ENCODE data around the gene CDH1.

CDH1 gene

GRCh38 chr16:68733570-68733969 lies 3.5 kb upstream of the CDH1 start:
- H3K9me3 ChIP-seq (ENCODE audit: control insufficient read depth, low read length): no peaks in the 10 kb centered on the region
- H3K27me3 ChIP-seq (ENCODE audit: control insufficient read depth, insufficient read depth, low read length): peaks cover 14% of the 10 kb centered on the region
- no peak overlapping the region for H3K4me3 ChIP-seq (ENCODE audit: low read length)
- H3K4me1 ChIP-seq (ENCODE audit: control insufficient read depth, insufficient read depth, low read length): peaks cover 16% of the 10 kb centered on the region
- H3K36me3 ChIP-seq (ENCODE audit: control insufficient read depth, insufficient read depth, low read length): no peaks in the 10 kb centered on the region
- H3K9ac ChIP-seq (ENCODE audit: low read length): no peak overlapping the region

GRCh38 chr16:68734782-68735181 lies 2.3 kb upstream of the CDH1 start:
- peaks cover 14% of the 10 kb centered on the region for H3K27me3 ChIP-seq (ENCODE audit: control insufficient read depth, insufficient read depth, low read length)
- peaks cover 19% of the 10 kb centered on the region for H3K4me1 ChIP-seq (ENCODE audit: control insufficient read depth, insufficient read depth, low read length)
- H3K4me3 ChIP-seq (ENCODE audit: low read length): no peak overlapping the region
- no peaks in the 10 kb centered on the region for H3K9me3 ChIP-seq (ENCODE audit: control insufficient read depth, low read length)
- H3K9ac ChIP-seq (ENCODE audit: low read length): no peak overlapping the region
- no peaks in the 10 kb centered on the region for H3K36me3 ChIP-seq (ENCODE audit: control insufficient read depth, insufficient read depth, low read length)

GRCh38 chr16:68736561-68736960 lies 531 bp upstream of the CDH1 start:
- peak overlapping the region; percentile 4 for H3K4me3 ChIP-seq (ENCODE audit: low read length)
- no peak overlapping the region for H3K9ac ChIP-seq (ENCODE audit: low read length)
- H3K36me3 ChIP-seq (ENCODE audit: control insufficient read depth, insufficient read depth, low read length): no peaks in the 10 kb centered on the region
- H3K4me1 ChIP-seq (ENCODE audit: control insufficient read depth, insufficient read depth, low read length): peaks cover 36% of the 10 kb centered on the region
- peaks cover 14% of the 10 kb centered on the region for H3K27me3 ChIP-seq (ENCODE audit: control insufficient read depth, insufficient read depth, low read length)
- no peaks in the 10 kb centered on the region for H3K9me3 ChIP-seq (ENCODE audit: control insufficient read depth, low read length)

GRCh38 chr16:68737730-68738629 lies 888 bp downstream of the CDH1 start:
- Histone ChIP-seq H3K4me3 (ENCODE audit: low read length) (peak overlapping the region; percentile 63), H3K36me3 (ENCODE audit: control insufficient read depth, insufficient read depth, low read length) (no peaks in the 10 kb centered on the region), H3K9ac (ENCODE audit: low read length) (peak overlapping the region; percentile 97), H3K27me3 (ENCODE audit: control insufficient read depth, insufficient read depth, low read length) (peaks cover 14% of the 10 kb centered on the region), H3K4me1 (ENCODE audit: control insufficient read depth, insufficient read depth, low read length) (peaks cover 36% of the 10 kb centered on the region), H3K9me3 (ENCODE audit: control insufficient read depth, low read length) (no peaks in the 10 kb centered on the region)

- peaks cover 14% of the 10 kb centered on the region for H3K27me3 ChIP-seq (ENCODE audit: control insufficient read depth, insufficient read depth, low read length)
- H3K36me3 ChIP-seq (ENCODE audit: control insufficient read depth, insufficient read depth, low read length): no peaks in the 10 kb centered on the region
- H3K9ac ChIP-seq (ENCODE audit: low read length): peak overlapping the region; percentile 0
- H3K4me1 ChIP-seq (ENCODE audit: control insufficient read depth, insufficient read depth, low read length): peaks cover 54% of the 10 kb centered on the region
- no peaks in the 10 kb centered on the region for H3K9me3 ChIP-seq (ENCODE audit: control insufficient read depth, low read length)
- no peak overlapping the region for H3K4me3 ChIP-seq (ENCODE audit: low read length)
These were observed 3.0 kb downstream of the CDH1 start for GRCh38 chr16:68739964-68740627.

GRCh38 chr16:68740628-68741346 lies 3.7 kb downstream of the CDH1 start:
- Histone ChIP-seq H3K4me3 (ENCODE audit: low read length) (no peak overlapping the region), H3K4me1 (ENCODE audit: control insufficient read depth, insufficient read depth, low read length) (peaks cover 60% of the 10 kb centered on the region), H3K9me3 (ENCODE audit: control insufficient read depth, low read length) (no peaks in the 10 kb centered on the region), H3K27me3 (ENCODE audit: control insufficient read depth, insufficient read depth, low read length) (peaks cover 14% of the 10 kb centered on the region), H3K36me3 (ENCODE audit: control insufficient read depth, insufficient read depth, low read length) (no peaks in the 10 kb centered on the region), H3K9ac (ENCODE audit: low read length) (peak overlapping the region; percentile 0)

GRCh38 chr16:68743664-68744063 lies 6.6 kb downstream of the CDH1 start:
- Histone ChIP-seq H3K4me1 (ENCODE audit: control insufficient read depth, insufficient read depth, low read length) (peaks cover 74% of the 10 kb centered on the region), H3K9me3 (ENCODE audit: control insufficient read depth, low read length) (no peaks in the 10 kb centered on the region), H3K36me3 (ENCODE audit: control insufficient read depth, insufficient read depth, low read length) (no peaks in the 10 kb centered on the region), H3K9ac (ENCODE audit: low read length) (peak overlapping the region; percentile 71), H3K27me3 (ENCODE audit: control insufficient read depth, insufficient read depth, low read length) (no peaks in the 10 kb centered on the region), H3K4me3 (ENCODE audit: low read length) (peak overlapping the region; percentile 28)

GRCh38 chr16:68744744-68745280 lies 7.7 kb downstream of the CDH1 start:
- H3K9ac ChIP-seq (ENCODE audit: low read length): peak overlapping the region; percentile 71
- peaks cover 71% of the 10 kb centered on the region for H3K4me1 ChIP-seq (ENCODE audit: control insufficient read depth, insufficient read depth, low read length)

GRCh38 chr16:68746951-68747350 lies 9.9 kb downstream of the CDH1 start:
- Histone ChIP-seq H3K9me3 (ENCODE audit: control insufficient read depth, low read length) (no peaks in the 10 kb centered on the region), H3K27me3 (ENCODE audit: control insufficient read depth, insufficient read depth, low read length) (no peaks in the 10 kb centered on the region), H3K9ac (ENCODE audit: low read length) (no peak overlapping the region), H3K36me3 (ENCODE audit: control insufficient read depth, insufficient read depth, low read length) (no peaks in the 10 kb centered on the region), H3K4me1 (ENCODE audit: control insufficient read depth, insufficient read depth, low read length) (peaks cover 57% of the 10 kb centered on the region), H3K4me3 (ENCODE audit: low read length) (no peak overlapping the region)

More at GRCh38 chr16:68744744-68745280, 7.7 kb downstream of the CDH1 start:
- no peaks in the 10 kb centered on the region for H3K36me3 ChIP-seq (ENCODE audit: control insufficient read depth, insufficient read depth, low read length)
- H3K9me3 ChIP-seq (ENCODE audit: control insufficient read depth, low read length): no peaks in the 10 kb centered on the region
- H3K4me3 ChIP-seq (ENCODE audit: low read length): peak overlapping the region; percentile 28
- H3K27me3 ChIP-seq (ENCODE audit: control insufficient read depth, insufficient read depth, low read length): no peaks in the 10 kb centered on the region

- no peaks in the 10 kb centered on the region for H3K27me3 ChIP-seq (ENCODE audit: control insufficient read depth, insufficient read depth, low read length)
- H3K36me3 ChIP-seq (ENCODE audit: control insufficient read depth, insufficient read depth, low read length): no peaks in the 10 kb centered on the region
- no peak overlapping the region for H3K4me3 ChIP-seq (ENCODE audit: low read length)
- peaks cover 47% of the 10 kb centered on the region for H3K4me1 ChIP-seq (ENCODE audit: control insufficient read depth, insufficient read depth, low read length)
- no peaks in the 10 kb centered on the region for H3K9me3 ChIP-seq (ENCODE audit: control insufficient read depth, low read length)
- no peak overlapping the region for H3K9ac ChIP-seq (ENCODE audit: low read length)
These were observed 12.3 kb downstream of the CDH1 start for GRCh38 chr16:68749432-68749831.

GRCh38 chr16:68750193-68750695 lies 13.2 kb downstream of the CDH1 start:
- Histone ChIP-seq H3K9ac (ENCODE audit: low read length) (no peak overlapping the region), H3K9me3 (ENCODE audit: control insufficient read depth, low read length) (no peaks in the 10 kb centered on the region), H3K27me3 (ENCODE audit: control insufficient read depth, insufficient read depth, low read length) (no peaks in the 10 kb centered on the region), H3K4me3 (ENCODE audit: low read length) (no peak overlapping the region), H3K4me1 (ENCODE audit: control insufficient read depth, insufficient read depth, low read length) (peaks cover 46% of the 10 kb centered on the region), H3K36me3 (ENCODE audit: control insufficient read depth, insufficient read depth, low read length) (no peaks in the 10 kb centered on the region)

All from mucosa of stomach (tissue), 1 donor.